HFFc6 (cell line): Measurements from ENCODE around the gene CYP3A7. TPM values are rescaled to one million over a fixed set of nuclear protein-coding genes. Genes with fewer than 3 reads are reported as not detected.
"Not testable (repeated sequence)": the region's sequence is repeated elsewhere in the genome, so short reads cannot be mapped to it uniquely, and the experiment has no call there.

Source experiments
- DNase-seq: peaks from one replicate; pipeline ENCODE4 v3.0.0-alpha.2; 2018
- H3K27ac Mint-ChIP-seq: 2 replicates; pipeline ENCODE4 v1.8.0; 2020; ENCODE audit warnings: mild to moderate bottlenecking, mixed read lengths
- H3K27me3 Mint-ChIP-seq: 2 replicates; pipeline ENCODE4 v1.8.0; 2021; ENCODE audit warnings: mild to moderate bottlenecking, moderate library complexity, mixed read lengths; ENCODE audit not compliant: insufficient read depth
- H3K36me3 Mint-ChIP-seq: 2 replicates; pipeline ENCODE4 v1.8.0; 2021; ENCODE audit warnings: low read depth, mixed read lengths
- H3K4me1 Mint-ChIP-seq: 2 replicates; pipeline ENCODE4 v1.8.0; 2020; ENCODE audit warnings: low read depth, mixed read lengths
- H3K4me3 Mint-ChIP-seq: 2 replicates; pipeline ENCODE4 v1.8.0; 2020; ENCODE audit warnings: mild to moderate bottlenecking, moderate library complexity, mixed read lengths
- H3K9me3 Mint-ChIP-seq: 2 replicates; pipeline ENCODE4 v1.8.0; 2020; ENCODE audit warnings: mild to moderate bottlenecking, mixed read lengths
- total RNA-seq, 6 experiments: library from RNA; stranded (reverse); fragmentation: NEBNext Ultra II Directional; extraction: Animal tissue kit (Norgen Biotek cat#: 25700); gene quantifications; 2 replicates in 1 of 6; 3 replicates in 5 of 6; pipeline ENCODE4 v1.2.3, GENCODE V29; 2021
- TF ChIP-seq, protein P1 (sequence below): fragments of 200-600 bp; sonication (generic); IDR thresholded peaks from 2 replicates; pipeline ENCODE4 v1.5.0; 2021; ENCODE audit warnings: antibody characterized with exemption, mild to moderate bottlenecking

CYP3A7 gene
- total RNA-seq, 6 experiments from 2014 or later, result 0.09 TPM; not detected in 5

DNA sequence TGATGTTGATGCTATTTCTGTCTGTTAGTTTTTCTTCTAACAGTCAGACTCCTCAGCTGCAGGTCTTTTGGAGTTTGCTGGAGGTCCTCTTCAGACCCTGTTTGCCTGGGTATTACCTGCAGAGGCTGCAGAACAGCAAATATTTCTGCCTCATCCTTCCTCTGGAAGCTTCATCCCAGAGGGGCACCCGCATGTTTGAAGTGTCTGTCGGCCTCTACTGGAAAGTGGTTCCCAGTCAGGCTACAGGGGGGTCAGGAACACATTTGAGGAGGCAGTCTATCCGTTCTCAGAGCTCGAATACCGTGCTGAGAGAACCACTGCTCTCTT, 41.9 kb downstream of the CYP3A7 start:
- Mint-ChIP-seq H3K27me3 (peaks cover 24% of the 10 kb centered on the region), H3K4me1 (no peaks in the 10 kb centered on the region), H3K36me3 (no peaks in the 10 kb centered on the region), H3K4me3 (no peak overlapping the region), H3K9me3 (no peaks in the 10 kb centered on the region; the same call in 1 of the 2 replicates), H3K27ac (no peak overlapping the region)
- DNase-seq, result no peak
- TF ChIP-seq, protein P1, sequence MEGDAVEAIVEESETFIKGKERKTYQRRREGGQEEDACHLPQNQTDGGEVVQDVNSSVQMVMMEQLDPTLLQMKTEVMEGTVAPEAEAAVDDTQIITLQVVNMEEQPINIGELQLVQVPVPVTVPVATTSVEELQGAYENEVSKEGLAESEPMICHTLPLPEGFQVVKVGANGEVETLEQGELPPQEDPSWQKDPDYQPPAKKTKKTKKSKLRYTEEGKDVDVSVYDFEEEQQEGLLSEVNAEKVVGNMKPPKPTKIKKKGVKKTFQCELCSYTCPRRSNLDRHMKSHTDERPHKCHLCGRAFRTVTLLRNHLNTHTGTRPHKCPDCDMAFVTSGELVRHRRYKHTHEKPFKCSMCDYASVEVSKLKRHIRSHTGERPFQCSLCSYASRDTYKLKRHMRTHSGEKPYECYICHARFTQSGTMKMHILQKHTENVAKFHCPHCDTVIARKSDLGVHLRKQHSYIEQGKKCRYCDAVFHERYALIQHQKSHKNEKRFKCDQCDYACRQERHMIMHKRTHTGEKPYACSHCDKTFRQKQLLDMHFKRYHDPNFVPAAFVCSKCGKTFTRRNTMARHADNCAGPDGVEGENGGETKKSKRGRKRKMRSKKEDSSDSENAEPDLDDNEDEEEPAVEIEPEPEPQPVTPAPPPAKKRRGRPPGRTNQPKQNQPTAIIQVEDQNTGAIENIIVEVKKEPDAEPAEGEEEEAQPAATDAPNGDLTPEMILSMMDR, result no peak

DNA sequence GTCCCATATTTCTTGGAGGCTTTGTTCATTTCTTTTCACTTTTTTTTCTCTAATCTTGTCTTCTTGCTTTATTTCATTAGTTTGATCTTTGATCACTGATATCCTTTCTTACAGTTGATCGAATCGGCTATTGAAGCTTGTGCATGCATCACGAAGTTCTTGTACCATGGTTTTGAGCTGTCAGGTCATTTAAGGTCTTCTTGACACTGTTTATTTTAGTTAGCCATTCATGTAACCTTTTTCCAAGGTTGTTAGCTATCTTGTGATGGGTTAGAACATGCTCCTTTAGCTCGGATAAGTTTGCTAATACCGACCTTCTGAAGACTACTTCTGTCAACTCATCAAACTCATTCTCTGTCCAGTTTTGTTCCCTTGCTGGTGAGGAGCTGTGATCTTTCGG, 42.4 kb downstream of the CYP3A7 start:
- H3K27ac Mint-ChIP-seq, H3K36me3 Mint-ChIP-seq, H3K4me3 Mint-ChIP-seq, DNase-seq, H3K9me3 Mint-ChIP-seq, H3K4me1 Mint-ChIP-seq: not testable (repeated sequence)
- peaks cover 24% of the 10 kb centered on the region for H3K27me3 Mint-ChIP-seq

DNA sequence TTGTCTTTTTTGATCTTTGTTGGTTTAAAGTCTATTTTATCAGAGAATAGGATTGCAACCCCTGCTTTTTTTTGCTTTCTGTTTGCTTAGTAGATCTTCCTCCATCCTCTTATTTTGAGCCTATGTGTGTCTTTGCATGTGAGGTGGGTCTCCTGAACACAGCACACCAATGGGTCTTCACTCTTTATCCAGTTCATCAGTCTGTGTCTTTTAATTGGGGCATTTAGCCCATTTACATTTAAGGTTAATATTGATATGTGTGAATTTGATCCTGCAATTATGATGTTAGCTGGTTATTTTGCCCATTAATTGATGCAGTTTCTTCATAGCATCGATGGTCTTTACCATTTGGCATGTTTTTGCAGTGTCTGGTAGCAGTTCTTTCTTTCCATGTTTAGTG, 43.3 kb downstream of the CYP3A7 start:
- not testable (repeated sequence) for H3K9me3 Mint-ChIP-seq
- H3K27me3 Mint-ChIP-seq, result peaks cover 28% of the 10 kb centered on the region

DNA sequence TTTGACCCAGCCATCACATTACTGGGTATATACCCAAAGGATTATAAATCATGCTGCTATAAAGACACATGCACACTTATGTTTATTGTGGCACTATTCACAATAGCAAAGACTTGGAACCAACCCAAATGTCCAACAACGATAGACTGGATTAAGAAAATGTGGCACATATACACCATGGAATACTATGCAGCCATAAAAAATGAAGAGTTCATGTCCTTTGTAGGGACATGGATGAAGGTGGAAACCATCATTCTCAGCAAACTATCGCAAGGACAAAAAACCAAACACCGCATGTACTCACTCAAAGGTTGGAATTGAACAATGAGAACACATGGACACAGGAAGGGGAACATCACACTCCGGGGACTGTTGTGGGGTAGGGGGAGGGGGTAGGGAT, 44.1 kb downstream of the CYP3A7 start:
- not testable (repeated sequence) for DNase-seq, H3K9me3 Mint-ChIP-seq, H3K36me3 Mint-ChIP-seq, H3K4me1 Mint-ChIP-seq, H3K4me3 Mint-ChIP-seq, H3K27ac Mint-ChIP-seq
- peaks cover 27% of the 10 kb centered on the region for H3K27me3 Mint-ChIP-seq

More for the DNA sequence above, 43.3 kb downstream of the CYP3A7 start:
- DNase-seq, H3K36me3 Mint-ChIP-seq, H3K27ac Mint-ChIP-seq, H3K4me3 Mint-ChIP-seq, H3K4me1 Mint-ChIP-seq: not testable (repeated sequence)

DNA sequence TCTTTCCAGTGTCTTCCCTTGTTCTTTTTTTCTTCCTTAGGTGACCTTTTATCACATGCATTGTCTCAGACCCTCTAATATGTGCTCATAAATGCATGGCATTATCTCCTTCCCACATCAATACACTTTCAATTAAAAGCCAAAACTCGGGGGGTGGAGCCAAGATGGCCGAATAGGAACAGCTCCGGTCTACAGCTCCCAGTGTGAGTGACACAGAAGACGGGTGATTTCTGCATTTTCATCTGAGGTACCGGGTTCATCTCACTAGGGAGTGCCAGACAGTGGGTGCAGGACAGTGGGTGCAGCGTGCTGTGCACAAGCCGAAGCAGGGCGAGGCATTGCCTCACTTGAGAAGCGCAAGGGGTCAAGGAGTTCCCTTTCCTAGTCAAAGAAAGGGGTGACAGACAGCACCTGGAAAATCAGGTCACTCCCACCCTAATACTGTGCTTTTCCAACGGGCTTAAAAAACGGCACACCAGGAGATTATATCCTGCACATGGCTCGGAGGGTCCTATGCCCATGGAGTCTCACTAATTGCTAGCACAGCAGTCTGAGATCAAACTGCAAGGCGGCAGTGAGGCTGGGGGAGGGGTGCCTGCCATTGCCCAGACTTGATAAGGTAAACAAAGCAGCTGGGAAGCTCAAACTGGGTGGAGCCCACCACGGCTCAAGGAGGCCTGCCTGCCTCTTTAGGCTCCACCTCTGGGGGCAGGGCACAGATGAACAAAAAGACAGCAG, 49.0 kb downstream of the CYP3A7 start:
- H3K4me1 Mint-ChIP-seq, DNase-seq, H3K4me3 Mint-ChIP-seq, H3K36me3 Mint-ChIP-seq, H3K27ac Mint-ChIP-seq, H3K9me3 Mint-ChIP-seq: not testable (repeated sequence)
- peaks cover 16% of the 10 kb centered on the region for H3K27me3 Mint-ChIP-seq

DNA sequence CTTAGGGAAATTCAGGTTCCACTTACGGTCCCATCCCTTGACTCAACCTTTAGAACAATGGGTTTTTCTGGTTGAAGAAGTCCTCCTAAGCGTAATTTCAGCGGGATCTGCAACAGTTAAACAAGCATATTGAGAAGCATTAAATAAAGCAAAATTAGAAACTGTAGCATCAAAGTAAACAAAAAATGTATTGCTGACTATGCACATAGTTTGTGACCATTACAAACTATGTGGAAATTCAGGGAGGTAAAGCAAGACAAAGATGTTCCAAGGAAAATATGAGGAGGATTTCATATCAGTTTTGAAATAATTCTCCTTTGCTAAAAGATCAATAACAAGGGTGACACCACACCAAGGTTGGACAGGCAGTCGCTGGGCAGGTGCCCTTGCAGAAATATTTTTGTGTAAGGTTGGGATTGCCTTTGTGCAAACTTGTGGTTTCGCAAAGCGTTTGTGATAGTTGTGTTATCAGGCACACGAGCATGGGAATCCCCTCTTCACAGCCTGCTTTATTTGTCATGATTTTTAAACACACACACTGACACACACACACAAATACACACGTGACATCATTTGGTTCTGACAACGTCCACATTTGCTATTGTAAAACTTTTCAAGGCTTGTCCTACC, 49.8 kb downstream of the CYP3A7 start:
- TF ChIP-seq, protein P1, result no peak
- peaks cover 18% of the 10 kb centered on the region for H3K27me3 Mint-ChIP-seq
- H3K9me3 Mint-ChIP-seq, result no peaks in the 10 kb centered on the region; the same call in 1 of the 2 replicates

DNA sequence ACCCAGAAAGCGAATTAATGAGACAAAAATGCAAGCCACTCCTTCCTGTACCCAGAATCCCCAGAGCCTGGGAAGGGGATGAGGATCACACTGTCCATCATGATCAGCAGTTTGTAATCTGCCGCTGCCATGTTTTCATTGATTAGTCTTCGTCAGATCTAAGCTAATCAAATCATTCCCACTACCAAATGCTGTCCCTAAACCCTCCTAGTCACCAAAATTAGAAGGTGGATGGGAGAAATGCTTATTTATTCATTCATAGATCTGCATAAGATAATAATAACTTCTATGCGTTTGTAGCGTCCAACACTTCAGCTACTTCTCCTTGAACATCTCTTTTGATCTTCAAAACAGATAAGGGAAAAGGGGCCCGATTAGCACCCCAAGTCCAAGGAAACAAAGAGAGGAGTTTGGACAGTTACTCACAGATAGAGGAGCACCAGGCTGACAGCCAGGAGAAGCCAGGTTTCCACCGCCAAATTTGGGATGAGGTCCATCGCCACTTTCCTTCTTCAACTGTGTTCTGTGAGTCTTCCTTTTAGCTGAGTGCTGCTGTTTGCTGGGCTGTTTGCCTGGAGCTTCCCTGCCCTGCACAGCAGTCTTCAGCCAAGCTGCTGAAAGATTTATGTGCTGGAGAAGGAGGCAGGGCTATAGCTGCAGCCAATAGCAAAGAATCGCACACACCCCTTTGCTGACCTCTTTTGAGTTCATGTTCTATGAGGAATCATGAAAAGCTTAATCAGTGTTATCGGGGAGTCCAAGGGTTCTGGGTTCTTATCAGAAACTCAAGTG, 55.4 kb downstream of the CYP3A7 start, which contains the start of gene CYP3A5:
Gene CYP3A5 (minus strand): TSS at position 597 of the 792 bp plus-strand sequence. CDS start 100 bp downstream, at position 497.
- TF ChIP-seq, protein P1, result no peak
- Mint-ChIP-seq H3K9me3 (no peaks in the 10 kb centered on the region; the same call in 1 of the 2 replicates), H3K4me3 (peak within 1 kb of the TSS; percentile 21; the same call in 1 of the 2 replicates), H3K27ac (no peak within 1 kb of the TSS; the same call in 1 of the 2 replicates), H3K27me3 (peaks cover 8% of the 10 kb centered on the region), H3K36me3 (no peaks in the 10 kb centered on the region; the same call in 1 of the 2 replicates), H3K4me1 (peaks cover 25% of the 10 kb centered on the region; the same call in 1 of the 2 replicates)
- peak; percentile 45 for DNase-seq

More for the DNA sequence above, 49.8 kb downstream of the CYP3A7 start:
- Mint-ChIP-seq H3K27ac (no peak overlapping the region), H3K4me3 (no peak overlapping the region), H3K36me3 (no peaks in the 10 kb centered on the region; the same call in 1 of the 2 replicates), H3K4me1 (no peaks in the 10 kb centered on the region; the same call in 1 of the 2 replicates)
- DNase-seq, result no peak
